OCI-LY3 (cell line): ENCODE measurements around the gene GRID1.

Source experiments
- CTCF ChIP-seq: fragments of 200-600, 300-600 bp; sonication (generic); IDR thresholded peaks from 2 replicates; pipeline ENCODE4 v1.5.1; 2014; ENCODE audit warnings: antibody characterized with exemption, low read length, low read depth
- EZH2phosphoT487 ChIP-seq: fragments of 200-600 bp; shearing (Covaris generic); IDR thresholded peaks from 2 replicates; pipeline ENCODE4 v1.6.1; 2018; ENCODE audit warnings: antibody characterized with exemption, mixed run types, low read depth

DNA sequence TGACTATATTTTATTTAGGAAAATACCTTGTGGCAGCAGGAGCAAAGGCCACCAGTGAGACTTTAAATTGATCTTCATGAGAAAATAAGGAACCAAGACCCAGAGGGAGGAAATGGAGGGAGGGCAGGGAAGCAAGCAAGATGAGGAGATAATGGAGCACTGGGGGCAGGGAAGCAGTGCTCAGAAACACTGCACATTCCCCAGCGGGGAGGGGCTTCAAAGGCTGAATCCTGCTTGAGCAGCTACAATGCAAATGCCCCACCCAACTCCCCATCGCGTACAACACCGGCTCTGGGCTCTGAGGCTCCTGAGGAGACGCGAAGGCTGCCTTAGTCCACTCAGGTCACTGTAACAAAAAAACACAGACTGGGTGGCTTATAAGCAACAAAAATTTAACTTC lies 503.8 kb downstream of the GRID1 start:
- TF ChIP-seq EZH2phosphoT487 (no peak), CTCF (no peak)
